GM15510 (cell line): ENCODE data around the gene OLR1.

Source experiments
- POLR2A ChIP-seq: IDR thresholded peaks from 3 replicates; pipeline ENCODE4 v1.6.1; 2011; ENCODE audit warnings: borderline replicate concordance; ENCODE audit not compliant: insufficient read length; ENCODE audit errors: extremely low read depth

Gene OLR1

GRCh38 chr12:10132850-10133370, 39.0 kb downstream of the OLR1 start:
- TF ChIP-seq POLR2A = no peak

- no peak for TF ChIP-seq POLR2A
Measured at GRCh38 chr12:10131111-10131690, 40.7 kb downstream of the OLR1 start.

GRCh38 chr12:10130042-10130441, 41.9 kb downstream of the OLR1 start, which contains the start of gene CLEC7A:
TSS of gene CLEC7A (minus strand) at chr12:10130199. CDS start at chr12:10130082, 117 bp downstream.
- no peak for TF ChIP-seq POLR2A

DNA sequence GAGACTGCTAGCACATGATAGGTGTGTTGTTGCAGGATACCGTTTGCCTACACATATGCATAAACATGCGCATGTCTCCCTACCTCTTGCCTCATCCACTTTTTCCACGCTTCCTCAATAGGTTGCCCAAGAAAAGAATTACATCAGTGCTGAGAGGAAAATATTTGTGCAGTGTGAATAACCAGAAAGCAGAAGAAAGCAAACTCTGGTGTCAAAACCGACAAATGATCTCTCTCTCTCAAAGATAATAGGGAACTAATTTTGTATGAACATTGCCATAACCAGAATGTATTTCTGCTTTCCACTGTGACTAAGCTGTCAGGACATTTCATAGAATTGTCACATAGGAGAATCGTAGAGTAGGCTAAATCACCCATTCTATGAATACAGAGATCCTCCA, 43.2 kb downstream of the OLR1 start:
- TF ChIP-seq POLR2A = no peak

DNA sequence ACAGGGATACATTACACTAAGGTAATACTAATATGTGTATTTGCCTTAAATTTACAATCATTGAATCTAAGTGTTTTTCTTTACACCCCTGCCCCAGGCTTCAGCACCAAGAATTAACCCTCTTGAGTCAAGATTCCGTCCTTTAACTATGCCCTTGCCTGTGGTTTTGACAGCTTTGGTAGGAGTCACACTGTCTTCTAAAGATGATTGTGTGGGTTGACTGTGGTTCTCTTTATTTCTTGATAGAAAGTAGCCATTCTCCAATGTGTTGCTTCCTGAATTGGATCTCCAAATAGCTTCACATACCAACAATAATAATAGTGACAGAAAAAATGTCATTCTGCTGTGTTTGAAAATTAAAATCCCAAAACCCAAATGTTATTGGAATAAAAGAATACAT, 45.5 kb downstream of the OLR1 start:
- no peak for TF ChIP-seq POLR2A

DNA sequence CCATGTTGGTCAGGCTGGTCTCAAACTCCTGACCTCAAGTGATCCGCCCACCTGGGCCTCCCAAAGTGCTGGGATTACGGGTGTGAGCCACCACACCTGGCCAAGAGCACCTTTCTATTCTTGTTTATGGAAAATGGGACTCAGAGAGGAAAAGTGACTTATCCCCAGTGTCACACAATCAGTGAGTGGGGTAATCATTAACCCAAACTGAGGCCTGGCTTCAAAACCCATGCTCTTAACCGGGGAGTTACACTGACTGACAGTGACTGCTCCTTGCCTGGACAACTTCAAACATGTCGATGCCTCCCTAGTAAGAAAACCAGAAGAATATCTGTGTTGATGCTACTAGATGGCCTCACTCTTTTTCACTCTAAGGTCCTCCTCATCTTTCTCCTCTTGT, 49.2 kb downstream of the OLR1 start:
- TF ChIP-seq POLR2A = no peak

DNA sequence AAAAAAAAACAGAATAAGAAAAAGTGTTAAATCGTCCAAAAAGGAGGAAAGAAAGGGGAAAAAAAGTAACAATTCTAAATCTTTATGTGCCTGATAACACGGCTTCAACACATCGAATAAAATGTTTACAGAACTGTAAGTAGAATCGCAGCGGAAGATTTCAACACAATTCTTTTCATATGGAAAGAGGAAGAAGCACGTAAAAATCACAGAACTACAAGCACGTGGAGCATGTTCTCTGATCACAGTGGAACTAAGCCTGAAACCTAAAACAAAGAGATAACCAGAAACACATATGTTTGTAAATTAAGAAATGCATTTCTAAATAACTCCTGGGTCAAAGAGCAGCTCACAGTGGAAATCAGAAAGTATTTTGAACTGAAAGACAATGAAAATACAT, 50.7 kb downstream of the OLR1 start:
- no peak for TF ChIP-seq POLR2A

- no peak for TF ChIP-seq POLR2A
Measured at GRCh38 chr12:10119066-10119465, 52.9 kb downstream of the OLR1 start.

GRCh38 chr12:10115890-10116289, 56.0 kb downstream of the OLR1 start:
- TF ChIP-seq POLR2A = no peak

- no peak for TF ChIP-seq POLR2A
Measured at GRCh38 chr12:10115311-10115710, 56.6 kb downstream of the OLR1 start.

DNA sequence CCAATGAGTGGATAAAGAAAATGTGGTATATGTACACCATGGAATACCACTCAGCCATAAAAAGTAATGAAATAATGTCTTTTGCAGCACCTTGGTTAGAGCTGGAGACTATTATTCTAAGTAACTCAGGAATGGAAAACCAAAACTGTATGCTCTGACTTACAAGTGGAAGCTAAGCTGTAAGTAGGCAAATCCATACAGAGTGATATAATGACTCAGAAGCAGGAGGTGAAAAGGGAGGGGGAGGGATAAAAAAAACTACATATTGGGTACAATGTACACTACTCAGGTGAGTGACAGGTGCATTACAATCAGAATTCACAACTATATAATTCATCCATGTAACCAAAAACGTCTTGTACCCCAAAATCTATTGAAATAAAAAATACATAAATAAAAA, 58.0 kb downstream of the OLR1 start:
- no peak for TF ChIP-seq POLR2A

DNA sequence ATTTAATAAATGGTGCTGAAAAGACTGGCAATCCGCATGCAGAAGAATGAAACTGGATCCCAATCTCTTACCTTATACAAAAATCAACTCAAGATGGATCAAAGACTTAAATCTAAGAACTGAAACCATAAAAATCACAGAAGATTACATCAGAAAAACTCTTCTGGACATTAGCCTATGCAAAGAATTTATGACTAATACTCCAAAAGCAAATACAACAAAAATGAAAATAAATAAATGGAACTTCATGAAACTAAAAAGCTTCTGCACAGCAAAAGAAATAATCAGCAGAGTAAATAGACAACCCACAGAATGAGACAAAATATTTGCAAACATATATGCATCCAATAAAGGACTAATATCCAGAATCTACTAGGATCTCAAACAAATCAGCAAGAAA, 58.9 kb downstream of the OLR1 start:
- no peak for TF ChIP-seq POLR2A

- TF ChIP-seq POLR2A = no peak
Measured at GRCh38 chr12:10111451-10111850, 60.5 kb downstream of the OLR1 start.

DNA sequence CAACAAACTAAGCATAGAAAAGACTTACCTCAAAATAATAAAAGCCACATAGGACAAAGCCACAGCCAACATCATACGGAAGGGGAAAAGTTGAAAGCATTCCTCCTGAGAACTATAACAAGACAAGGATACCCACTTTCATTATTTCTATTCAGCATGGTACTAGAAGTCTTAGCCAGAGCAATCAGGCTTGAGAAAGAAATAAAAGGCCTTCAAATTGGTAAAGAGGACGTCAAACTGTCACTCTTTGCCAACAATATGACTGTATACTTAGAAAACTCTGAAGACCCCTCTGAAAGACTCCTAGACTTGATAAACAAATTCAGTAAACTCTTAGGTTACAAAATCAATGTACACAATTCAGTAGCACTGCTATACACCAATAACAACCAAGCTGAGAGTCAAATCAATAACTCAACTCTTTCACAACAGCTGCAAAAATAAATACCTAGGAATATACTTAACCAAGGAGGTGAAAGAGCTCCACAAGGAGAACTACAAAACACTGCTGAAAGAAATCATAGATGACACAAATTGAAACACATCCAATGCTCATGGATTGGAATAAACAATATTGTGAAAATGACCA, 61.6 kb downstream of the OLR1 start:
- no peak for TF ChIP-seq POLR2A
